Smooth muscle cell (in vitro differentiated cells): ENCODE measurements around the gene MAPK8IP2. TPM values are rescaled to one million over a fixed set of nuclear protein-coding genes. Genes with fewer than 3 reads are reported as not detected.
A peak's percentile ranks its signal among the peaks of the same experiment; 100 is the strongest.

Source experiments
- DNase-seq: peaks from one replicate; lab custom pipeline; 2025; ENCODE audit not compliant: unreplicated experiment; lab: John Stamatoyannopoulos, UW
- H2AFZ ChIP-seq: fragments of 200-600 bp; sonication (generic); 2 replicates; pipeline ENCODE4 v1.6.0; 2016; ENCODE audit warnings: antibody characterized with exemption, low read depth, mild to moderate bottlenecking
- H3F3A ChIP-seq: fragments of 200-600 bp; sonication (generic); 2 replicates; pipeline ENCODE4 v1.6.0; 2017; ENCODE audit warnings: antibody characterized with exemption, low read depth
- H3K27ac ChIP-seq: fragments of 200-600 bp; sonication (generic); 2 replicates; pipeline ENCODE4 v1.5.1; 2016; ENCODE audit warnings: low read depth, mild to moderate bottlenecking
- H3K27me3 ChIP-seq: fragments of 200-600 bp; sonication (generic); 2 replicates; pipeline ENCODE4 v1.6.1; 2016; ENCODE audit warnings: low read depth, mild to moderate bottlenecking
- H3K36me3 ChIP-seq: fragments of 200-600 bp; sonication (generic); 2 replicates; pipeline ENCODE4 v1.5.1; 2016; ENCODE audit warnings: low read depth
- H3K4me1 ChIP-seq: fragments of 200-600 bp; sonication (generic); 2 replicates; pipeline ENCODE4 v1.5.1; 2016; ENCODE audit warnings: low read depth
- H3K4me2 ChIP-seq: fragments of 200-600 bp; sonication (generic); 2 replicates; pipeline ENCODE4 v1.6.0; 2016; ENCODE audit warnings: mild to moderate bottlenecking
- H3K4me3 ChIP-seq: fragments of 200-600 bp; sonication (generic); 2 replicates; pipeline ENCODE4 v1.5.1; 2016; ENCODE audit warnings: mild to moderate bottlenecking
- H3K79me2 ChIP-seq: fragments of 200-600 bp; sonication (generic); 2 replicates; pipeline ENCODE4 v1.6.0; 2016; ENCODE audit warnings: low read depth, mild to moderate bottlenecking
- H3K9ac ChIP-seq: fragments of 200-600 bp; sonication (generic); 2 replicates; pipeline ENCODE4 v1.6.0; 2016; ENCODE audit warnings: low read depth
- H3K9me3 ChIP-seq: fragments of 200-600 bp; sonication (generic); replicated peaks from 2 replicates; pipeline ENCODE4 v1.5.1; 2016; ENCODE audit warnings: low read depth
- H4K20me1 ChIP-seq: fragments of 200-600 bp; sonication (generic); 2 replicates; pipeline ENCODE4 v1.6.0; 2016; ENCODE audit warnings: low read depth
- WGBS: methylation state at CpG from one replicate; pipeline ENCODE4 v1.1.7; 2016; ENCODE audit warnings: low lambda C conversion rate; 5-methylcytosine and 5-hydroxymethylcytosine counted together
- polyA plus RNA-seq: library from polyadenylated mRNA; unstranded; fragments of >200 nt; fragmentation: Nextera tagmentation; extraction: Ambion mirVana; gene quantifications from 2 replicates; pipeline ENCODE4 v1.2.1, GENCODE V29; 2016
- total RNA-seq: library from RNA; depleted of rRNA; stranded (reverse); fragments of >200 nt; gene quantifications from 2 replicates; pipeline ENCODE4 v1.2.3, GENCODE V29; 2014
- TF ChIP-seq, protein P1 (sequence below): fragments of 200-600 bp; sonication (generic); IDR thresholded peaks from 2 replicates; pipeline ENCODE4 v1.5.1; 2017; ENCODE audit warnings: borderline replicate concordance, mild to moderate bottlenecking, antibody characterized with exemption; ENCODE audit not compliant: insufficient read depth, poor library complexity, severe bottlenecking

The MAPK8IP2 gene
- total and polyA plus RNA-seq, 2 experiments from 2014 or later, result 0.63 to 1.2 TPM

DNA sequence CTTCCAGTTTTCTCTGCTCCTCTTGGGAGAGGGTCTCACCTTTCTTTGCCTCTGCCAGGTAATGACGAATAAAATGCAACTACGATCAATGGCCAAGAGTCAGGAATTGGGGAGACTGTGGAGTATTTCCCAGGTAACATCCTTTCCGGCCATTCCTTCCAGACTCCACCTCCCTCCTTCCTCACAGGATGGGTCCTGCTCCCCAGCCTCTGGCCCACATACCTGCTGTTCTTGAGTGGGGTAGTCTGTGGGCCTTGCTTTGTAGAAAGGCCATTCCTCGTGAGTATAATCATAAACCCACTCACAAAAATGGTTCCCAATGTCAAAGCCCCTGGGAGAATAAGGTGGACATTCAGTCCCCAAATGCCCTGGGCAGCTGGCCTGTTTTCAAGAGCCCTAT is 20.8 kb upstream of the MAPK8IP2 start:
- no peak overlapping the region for H2AFZ ChIP-seq
- H3K4me2 ChIP-seq, result no peak overlapping the region
- no peaks in the 10 kb centered on the region for H4K20me1 ChIP-seq
- no peaks in the 10 kb centered on the region for H3K27me3 ChIP-seq
- H3K9me3 ChIP-seq, result no peaks in the 10 kb centered on the region
- no peak for DNase-seq
- 95% methylated on average over 4 of the region's 4 CpGs for WGBS
- no peak overlapping the region for H3K27ac ChIP-seq
- TF ChIP-seq, protein P1, sequence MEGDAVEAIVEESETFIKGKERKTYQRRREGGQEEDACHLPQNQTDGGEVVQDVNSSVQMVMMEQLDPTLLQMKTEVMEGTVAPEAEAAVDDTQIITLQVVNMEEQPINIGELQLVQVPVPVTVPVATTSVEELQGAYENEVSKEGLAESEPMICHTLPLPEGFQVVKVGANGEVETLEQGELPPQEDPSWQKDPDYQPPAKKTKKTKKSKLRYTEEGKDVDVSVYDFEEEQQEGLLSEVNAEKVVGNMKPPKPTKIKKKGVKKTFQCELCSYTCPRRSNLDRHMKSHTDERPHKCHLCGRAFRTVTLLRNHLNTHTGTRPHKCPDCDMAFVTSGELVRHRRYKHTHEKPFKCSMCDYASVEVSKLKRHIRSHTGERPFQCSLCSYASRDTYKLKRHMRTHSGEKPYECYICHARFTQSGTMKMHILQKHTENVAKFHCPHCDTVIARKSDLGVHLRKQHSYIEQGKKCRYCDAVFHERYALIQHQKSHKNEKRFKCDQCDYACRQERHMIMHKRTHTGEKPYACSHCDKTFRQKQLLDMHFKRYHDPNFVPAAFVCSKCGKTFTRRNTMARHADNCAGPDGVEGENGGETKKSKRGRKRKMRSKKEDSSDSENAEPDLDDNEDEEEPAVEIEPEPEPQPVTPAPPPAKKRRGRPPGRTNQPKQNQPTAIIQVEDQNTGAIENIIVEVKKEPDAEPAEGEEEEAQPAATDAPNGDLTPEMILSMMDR, result no peak
- H3K9ac ChIP-seq, result no peak overlapping the region
- H3K79me2 ChIP-seq, result peaks cover 13% of the 10 kb centered on the region
- H3F3A ChIP-seq, result no peaks in the 10 kb centered on the region
- peaks cover 6% of the 10 kb centered on the region for H3K4me1 ChIP-seq
- H3K36me3 ChIP-seq, result no peaks in the 10 kb centered on the region
- no peak overlapping the region for H3K4me3 ChIP-seq

DNA sequence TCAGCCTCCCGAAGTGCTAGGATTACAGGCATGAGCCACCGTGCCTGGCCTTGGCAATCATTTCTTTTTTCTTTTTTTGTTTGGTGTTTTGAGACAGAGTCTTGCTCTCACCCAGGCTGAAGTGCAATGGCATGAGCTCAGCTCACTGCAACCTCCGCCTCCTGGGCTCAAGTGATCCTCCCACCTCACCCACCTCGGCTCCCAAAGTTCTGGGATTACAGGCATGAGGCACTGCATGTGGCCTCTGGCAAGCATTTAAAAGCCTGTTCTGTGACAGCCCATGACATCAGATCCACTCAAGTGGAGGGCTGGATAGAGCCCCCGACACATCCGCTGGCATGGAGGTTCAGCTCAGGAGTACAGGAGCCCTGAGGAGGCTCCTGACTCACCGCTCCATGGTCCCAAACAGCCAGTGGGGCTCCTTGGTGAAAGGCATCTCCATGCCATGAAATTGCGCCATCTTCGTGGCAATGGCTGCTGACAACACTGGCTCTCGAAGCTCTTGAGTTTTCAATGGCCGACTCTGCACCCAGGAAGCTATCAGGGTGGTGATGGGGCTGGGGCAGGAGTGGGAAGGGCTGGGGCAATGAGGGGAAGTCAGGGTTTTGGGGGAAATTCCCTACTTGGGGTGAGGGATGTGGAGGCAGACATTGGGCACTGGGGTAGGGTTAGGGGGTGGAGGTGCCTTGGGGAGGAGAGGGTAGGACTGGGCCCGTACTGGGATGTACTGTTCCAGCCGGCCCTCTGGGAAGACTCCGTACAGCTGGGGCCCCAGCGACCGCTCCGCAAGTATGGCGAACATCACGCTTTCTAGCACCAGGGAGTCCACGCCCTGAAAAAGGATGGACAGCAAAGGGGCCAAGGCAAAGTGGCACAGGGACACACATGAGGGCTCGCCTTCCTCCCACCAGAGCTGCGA is 19.3 kb upstream of the MAPK8IP2 start:
- Histone ChIP-seq H3K27me3 (no peaks in the 10 kb centered on the region), H3K9ac (peak overlapping the region; percentile 97), H3K9me3 (no peaks in the 10 kb centered on the region), H3K4me1 (peaks cover 6% of the 10 kb centered on the region), H3K27ac (no peak overlapping the region), H4K20me1 (no peaks in the 10 kb centered on the region), H3K79me2 (peaks cover 13% of the 10 kb centered on the region), H3F3A (no peaks in the 10 kb centered on the region), H2AFZ (no peak overlapping the region), H3K4me3 (peak overlapping the region; percentile 93), H3K36me3 (no peaks in the 10 kb centered on the region), H3K4me2 (peak overlapping the region; percentile 96)
- whole genome bisulfite sequencing, result 91% methylated on average over 20 of the region's 22 CpGs
- no peak for DNase-seq
- TF ChIP-seq, protein P1, result no peak

GRCh38 chr22:50581950-50582492 is 18.6 kb upstream of the MAPK8IP2 start:
- TF ChIP-seq, protein P1, result no peak
- H3K9ac ChIP-seq, result peak overlapping the region; percentile 97

More at GRCh38 chr22:50581950-50582492, 18.6 kb upstream of the MAPK8IP2 start:
- 13% methylated on average over 22 of the region's 39 CpGs for WGBS
- H3K4me1 ChIP-seq, result peaks cover 6% of the 10 kb centered on the region
- H2AFZ ChIP-seq, result peak overlapping the region; percentile 96
- no peaks in the 10 kb centered on the region for H3F3A ChIP-seq
- H3K27me3 ChIP-seq, result no peaks in the 10 kb centered on the region
- H3K4me3 ChIP-seq, result peak overlapping the region; percentile 93
- H3K27ac ChIP-seq, result peak overlapping the region; percentile 94
- H3K79me2 ChIP-seq, result peaks cover 13% of the 10 kb centered on the region
- no peaks in the 10 kb centered on the region for H3K36me3 ChIP-seq
- H4K20me1 ChIP-seq, result no peaks in the 10 kb centered on the region
- no peaks in the 10 kb centered on the region for H3K9me3 ChIP-seq
- peak overlapping the region; percentile 96 for H3K4me2 ChIP-seq
- DNase-seq, result no peak
